Hepatocyte (in vitro differentiated cells): ENCODE results near the gene SFMBT2.

Source experiments
- CTCF ChIP-seq: fragments of 200-600 bp; sonication (generic); IDR thresholded peaks from 2 replicates; pipeline ENCODE4 v1.5.1; 2016; ENCODE audit warnings: antibody characterized with exemption, mild to moderate bottlenecking; ENCODE audit not compliant: poor library complexity
- EZH2phosphoT487 ChIP-seq: fragments of 200-600 bp; sonication (generic); IDR thresholded peaks from one replicate; pipeline ENCODE4 v1.6.1; 2018; ENCODE audit warnings: antibody characterized with exemption, mild to moderate bottlenecking, low read depth, moderate library complexity; ENCODE audit not compliant: unreplicated experiment, severe bottlenecking

- TF ChIP-seq CTCF = no peak
- no peak for TF ChIP-seq EZH2phosphoT487
Measured at GRCh38 chr10:7206412-7207100, 204.3 kb downstream of the SFMBT2 start.
